ENCODE data around the gene PRAMEF12. TPM values are rescaled to one million over a fixed set of nuclear protein-coding genes. Genes with fewer than 3 reads are reported as not detected.

PRAMEF12 gene
- total RNA-seq, 4 donors from 2014 or later: not detected

DNA sequence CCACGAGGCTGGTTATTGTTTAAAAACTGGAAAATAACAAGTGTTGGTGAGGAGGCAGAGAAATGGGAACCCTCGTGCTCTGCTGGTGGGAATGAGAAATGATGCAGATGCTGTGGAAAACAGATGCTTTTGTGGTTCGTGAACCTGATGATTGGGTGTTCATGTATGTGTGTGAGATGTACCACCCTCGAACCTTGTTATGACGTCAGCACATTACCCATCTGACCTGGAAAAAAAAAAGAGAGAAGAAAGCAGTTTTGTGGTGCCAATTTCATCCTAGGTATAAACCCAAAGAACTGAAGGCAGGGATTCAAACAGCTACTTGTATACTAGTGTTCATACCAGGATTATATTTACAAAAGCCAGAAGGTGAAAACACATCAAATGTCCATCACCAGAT lies 33.9 kb upstream of the PRAMEF12 start:
- 77 to 79% methylated on average over 5 of the region's 5 CpGs for WGBS, 2 donors

GRCh38 chr1:12741946-12742345 lies 31.6 kb upstream of the PRAMEF12 start:
- intact Hi-C loops (cut with DNase I; ENCODE audit: low total_unique reads): no loop called here
- no peak overlapping the region for H3K4me3 ChIP-seq (ENCODE audit: low read depth, poor library complexity, severe bottlenecking)
- TF ChIP-seq POLR2A (IDR thresholded peaks at IDR 0.05) (no peak), CTCF (IDR thresholded peaks at IDR 0.05) (no peak)
- WGBS, 2 donors: 79 to 83% methylated on average over 3 of the region's 3 CpGs
- DNase-seq (ENCODE audit: low spot score in 2 of 2): no peak

More for the DNA sequence above, 33.9 kb upstream of the PRAMEF12 start:
- no peak for DNase-seq (ENCODE audit: low spot score in 2 of 2)
- H3K4me3 ChIP-seq (ENCODE audit: low read depth, poor library complexity, severe bottlenecking): no peak overlapping the region
- TF ChIP-seq CTCF (IDR thresholded peaks at IDR 0.05): no peak
- no peak for TF ChIP-seq POLR2A (IDR thresholded peaks at IDR 0.05)
- intact Hi-C loops (cut with DNase I; ENCODE audit: low total_unique reads): no loop called here

DNA sequence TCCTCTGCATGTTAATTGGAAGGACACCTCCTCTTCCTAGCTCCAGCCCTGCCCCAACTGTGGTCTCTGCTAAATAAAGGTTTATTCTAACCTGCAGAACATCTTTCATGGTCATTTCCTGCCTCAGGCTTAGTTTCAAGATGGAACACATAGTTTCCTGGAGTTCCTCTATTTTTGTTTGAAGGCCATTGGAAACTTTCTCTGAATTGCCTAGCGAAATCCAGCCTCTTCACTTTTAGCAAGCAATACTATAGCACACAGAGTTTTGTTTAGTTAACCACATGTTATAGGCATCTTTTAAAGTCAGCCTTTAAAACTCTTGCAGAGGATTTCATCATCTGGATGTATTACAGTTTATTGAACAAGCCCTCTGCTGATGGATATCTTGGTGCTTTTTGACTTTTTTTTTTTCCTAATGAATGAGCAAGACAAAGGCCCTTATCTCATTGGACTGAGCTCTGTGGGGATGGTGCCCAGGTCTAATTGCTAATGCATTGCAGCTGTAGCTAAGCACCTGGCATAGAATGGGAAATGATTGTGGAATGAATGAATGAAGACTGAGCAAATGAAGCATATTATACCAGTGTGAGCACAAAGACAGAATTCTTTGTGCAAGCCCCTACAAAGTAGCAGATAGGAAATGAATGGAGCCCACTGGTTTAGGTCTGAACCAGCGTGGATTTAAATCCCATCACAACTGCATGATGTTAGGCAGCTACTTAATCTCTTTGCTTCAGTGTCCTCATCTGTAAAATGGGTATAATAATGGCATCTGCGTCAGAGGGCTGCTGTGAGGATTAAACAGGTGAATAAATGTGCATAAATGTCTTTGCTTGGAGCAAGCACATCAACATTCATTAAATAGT lies 28.2 kb upstream of the PRAMEF12 start:
- WGBS, 2 donors: 69 to 77% methylated on average over 3 of the region's 3 CpGs
- DNase-seq (ENCODE audit: low spot score in 2 of 2): no peak
- intact Hi-C loops (cut with DNase I; ENCODE audit: low total_unique reads): no loop called here
- no peak overlapping the region for H3K4me3 ChIP-seq (ENCODE audit: low read depth, poor library complexity, severe bottlenecking)
- TF ChIP-seq POLR2A (IDR thresholded peaks at IDR 0.05) (no peak), CTCF (IDR thresholded peaks at IDR 0.05) (no peak)

GRCh38 chr1:12745992-12746323 lies 27.6 kb upstream of the PRAMEF12 start, which contains the start of gene CFAP107:
Gene CFAP107, plus strand, starts transcription at chr1:12746200. Its CDS starts 231 bp downstream, at chr1:12746431.
- intact Hi-C loops (cut with DNase I; ENCODE audit: low total_unique reads): no loop called here
- DNase-seq (ENCODE audit: low spot score in 2 of 2): no peak
- H3K4me3 ChIP-seq (ENCODE audit: low read depth, poor library complexity, severe bottlenecking): no peak within 1 kb of the TSS
- no peak for TF ChIP-seq POLR2A (IDR thresholded peaks at IDR 0.05)
- no peak for TF ChIP-seq CTCF (IDR thresholded peaks at IDR 0.05)
- 18 to 27% methylated on average over 2 of the region's 2 CpGs for WGBS, 2 donors

GRCh38 chr1:12748778-12749355 lies 24.7 kb upstream of the PRAMEF12 start:
- intact Hi-C loops (cut with DNase I; ENCODE audit: low total_unique reads): no loop called here
- no peak overlapping the region for H3K4me3 ChIP-seq (ENCODE audit: low read depth, poor library complexity, severe bottlenecking)
- DNase-seq (ENCODE audit: low spot score in 2 of 2): no peak
- TF ChIP-seq POLR2A (IDR thresholded peaks at IDR 0.05): no peak
- no peak for TF ChIP-seq CTCF (IDR thresholded peaks at IDR 0.05)
